ENCODE measurements around the gene MPHOSPH6.

GRCh38 chr16:82183004-82183397 lies 13.0 kb upstream of the MPHOSPH6 start:
- no peak for TF ChIP-seq SIN3A (IDR thresholded peaks at IDR 0.05; ENCODE audit: borderline replicate concordance, insufficient read depth, low read length)
- no peak for TF ChIP-seq POLR2AphosphoS5 (IDR thresholded peaks at IDR 0.05; ENCODE audit: low read depth, low read length)
- no peak for TF ChIP-seq REST (IDR thresholded peaks at IDR 0.05; ENCODE audit: insufficient read depth in 1 of 2, low read depth in 2 of 2, low read length in 2 of 2)

All from PFSK-1 (cell line).